GM12872 (cell line): ENCODE measurements around the gene ACOT9.

Experiments
- CTCF ChIP-seq: IDR thresholded peaks from 3 replicates; pipeline ENCODE4 v1.5.1; 2011; ENCODE audit warnings: low read depth, mild to moderate bottlenecking, low read length, moderate library complexity; ENCODE audit not compliant: insufficient read depth

ACOT9 gene

GRCh38 chrX:23742697-23743622 is at the start of gene ACOT9:
ACOT9 (minus strand) TSS chrX:23743276; CDS start chrX:23743144, 132 bp downstream.
- TF ChIP-seq CTCF: no peak

- no peak for TF ChIP-seq CTCF
Measured at GRCh38 chrX:23790155-23790497, 47.0 kb upstream of the ACOT9 start.

- TF ChIP-seq CTCF: no peak
Measured at GRCh38 chrX:23789386-23790154, 46.5 kb upstream of the ACOT9 start.

- TF ChIP-seq CTCF: no peak
Measured at GRCh38 chrX:23788946-23789345, 45.9 kb upstream of the ACOT9 start.

GRCh38 chrX:23788521-23788920 is 45.4 kb upstream of the ACOT9 start:
- no peak for TF ChIP-seq CTCF

- TF ChIP-seq CTCF: no peak
Measured at GRCh38 chrX:23787745-23788118, 44.7 kb upstream of the ACOT9 start.

GRCh38 chrX:23786268-23786815 is 43.3 kb upstream of the ACOT9 start:
- TF ChIP-seq CTCF: no peak
